Measurements from ENCODE around the gene TSR1.

Gene TSR1

GRCh38 chr17:2369551-2370210 lies 33.4 kb upstream of the TSR1 start:
- no peak for DNase-seq (ENCODE audit: low read depth)
- no peak overlapping the region for H3K4me3 ChIP-seq (ENCODE audit: low read depth, low read length)
- no peak for TF ChIP-seq CTCF (IDR thresholded peaks at IDR 0.05; ENCODE audit: insufficient read depth, low read depth, low read length, missing control alignments)

GRCh38 chr17:2369039-2369438 lies 32.8 kb upstream of the TSR1 start:
- no peak overlapping the region for H3K4me3 ChIP-seq (ENCODE audit: low read depth, low read length)
- TF ChIP-seq CTCF (IDR thresholded peaks at IDR 0.05; ENCODE audit: insufficient read depth, low read depth, low read length, missing control alignments): no peak
- no peak for DNase-seq (ENCODE audit: low read depth)

GRCh38 chr17:2368359-2368758 lies 32.1 kb upstream of the TSR1 start:
- DNase-seq (ENCODE audit: low read depth): no peak
- TF ChIP-seq CTCF (IDR thresholded peaks at IDR 0.05; ENCODE audit: insufficient read depth, low read depth, low read length, missing control alignments): no peak
- no peak overlapping the region for H3K4me3 ChIP-seq (ENCODE audit: low read depth, low read length)

- no peak for TF ChIP-seq CTCF (IDR thresholded peaks at IDR 0.05; ENCODE audit: insufficient read depth, low read depth, low read length, missing control alignments)
- no peak for DNase-seq (ENCODE audit: low read depth)
- H3K4me3 ChIP-seq (ENCODE audit: low read depth, low read length): no peak overlapping the region
Measured at GRCh38 chr17:2366747-2367494, 30.7 kb upstream of the TSR1 start.

GRCh38 chr17:2365132-2365531 lies 28.9 kb upstream of the TSR1 start:
- H3K4me3 ChIP-seq (ENCODE audit: low read depth, low read length): no peak overlapping the region
- TF ChIP-seq CTCF (IDR thresholded peaks at IDR 0.05; ENCODE audit: insufficient read depth, low read depth, low read length, missing control alignments): no peak
- no peak for DNase-seq (ENCODE audit: low read depth)

GRCh38 chr17:2364763-2365116 lies 28.5 kb upstream of the TSR1 start:
- TF ChIP-seq CTCF (IDR thresholded peaks at IDR 0.05; ENCODE audit: insufficient read depth, low read depth, low read length, missing control alignments): no peak
- no peak for DNase-seq (ENCODE audit: low read depth)
- no peak overlapping the region for H3K4me3 ChIP-seq (ENCODE audit: low read depth, low read length)

Measured in GM12865 (cell line).